ENCODE results near the gene MED25.
A peak's percentile ranks its signal among the peaks of the same experiment; 100 is the strongest.

Gene MED25

DNA sequence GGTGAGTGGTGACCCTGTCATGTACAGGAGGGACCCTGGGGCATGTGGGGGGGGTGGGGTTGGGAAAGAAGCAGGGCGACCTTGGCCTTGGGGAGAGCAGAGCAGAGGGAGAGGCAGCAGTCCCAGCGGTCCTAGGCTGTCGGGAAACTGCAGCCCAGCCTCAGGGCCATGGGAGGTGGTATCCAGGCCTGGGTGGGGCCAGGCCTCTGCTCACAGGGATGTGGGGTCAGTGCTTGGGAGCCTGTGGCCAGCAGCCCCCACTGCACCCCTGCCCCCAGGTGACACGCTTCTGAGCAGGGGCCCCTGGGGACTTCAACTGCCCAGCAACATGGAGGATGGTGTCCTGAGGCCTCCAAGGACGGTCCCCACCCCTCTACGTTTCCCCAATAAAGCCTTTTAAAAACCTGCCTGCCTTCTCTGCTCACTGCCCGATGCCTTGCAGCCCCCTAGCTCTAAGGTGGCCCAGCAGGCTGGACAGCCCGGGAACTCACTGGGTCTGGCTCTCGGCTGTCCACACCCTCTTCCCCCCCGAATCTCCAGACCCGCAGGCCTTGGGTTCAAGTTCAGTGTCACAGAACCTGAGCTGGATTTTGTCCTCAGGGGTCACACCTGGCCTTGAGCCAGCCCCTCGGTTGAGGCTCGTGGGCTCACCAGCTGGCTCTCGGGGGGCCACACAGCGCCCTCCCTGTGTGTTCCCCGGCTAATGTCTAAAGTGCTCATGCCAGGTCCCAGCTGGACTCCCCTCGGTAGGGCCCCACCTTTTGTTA lies 42.4 kb downstream of the MED25 start:
- no peak for DNase-seq

DNA sequence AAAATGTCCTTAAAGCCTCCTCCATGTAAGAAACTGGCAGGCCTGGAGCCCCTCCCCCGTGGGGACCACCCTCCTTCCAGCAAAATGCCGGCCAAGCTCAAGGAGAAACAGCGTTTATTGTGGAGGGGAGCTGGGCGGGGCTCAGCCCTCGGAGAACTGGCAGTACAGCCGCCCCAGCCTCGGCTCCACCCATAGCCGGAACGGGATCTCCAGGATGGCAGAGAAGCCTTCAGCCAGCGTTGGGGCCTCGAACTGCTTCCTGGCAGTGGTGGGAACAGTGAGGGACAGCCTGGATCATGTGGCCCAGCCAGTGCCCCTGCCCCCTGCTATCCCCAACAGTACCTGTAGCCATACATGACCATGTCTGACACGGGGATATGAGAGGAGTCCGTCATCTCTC lies 43.0 kb downstream of the MED25 start:
- DNase-seq = no peak

- DNase-seq = no peak
Observed at GRCh38 chr19:49861541-49862378, 43.7 kb downstream of the MED25 start.

- DNase-seq = no peak
Observed at GRCh38 chr19:49862391-49863253, 44.5 kb downstream of the MED25 start.

DNA sequence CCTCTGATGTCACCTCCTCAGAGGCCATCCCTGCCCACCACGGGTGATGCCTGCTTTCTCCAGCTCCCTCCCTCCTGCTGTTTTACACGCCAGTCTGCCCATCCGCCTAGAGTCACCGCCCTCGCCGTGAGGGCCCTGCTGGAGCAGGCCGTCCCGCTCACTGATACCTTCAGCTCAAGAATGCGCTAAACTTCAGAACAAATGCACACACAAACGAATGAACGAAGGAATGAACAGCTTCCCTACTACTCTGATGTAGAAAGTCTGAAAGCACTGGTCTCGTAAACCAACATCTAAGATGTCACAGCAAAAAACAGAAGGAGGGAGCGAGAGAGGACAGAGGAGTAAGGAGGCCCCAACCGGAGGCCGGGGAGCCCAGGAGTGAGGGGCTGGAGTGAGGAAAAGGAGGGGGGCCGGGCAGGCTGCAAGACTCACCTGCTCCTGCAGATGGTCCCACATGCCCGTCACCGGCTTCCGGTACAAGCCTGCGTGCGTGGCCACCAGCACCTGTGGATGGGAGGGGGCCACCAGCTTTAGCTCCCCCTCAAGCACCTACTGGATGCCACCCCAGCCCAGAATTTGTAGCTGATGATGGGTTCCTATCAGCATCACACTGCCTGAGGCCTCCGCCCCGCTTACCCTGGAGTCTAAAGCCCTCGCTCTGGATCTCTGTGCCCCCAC lies 45.3 kb downstream of the MED25 start:
- DNase-seq = no peak

DNA sequence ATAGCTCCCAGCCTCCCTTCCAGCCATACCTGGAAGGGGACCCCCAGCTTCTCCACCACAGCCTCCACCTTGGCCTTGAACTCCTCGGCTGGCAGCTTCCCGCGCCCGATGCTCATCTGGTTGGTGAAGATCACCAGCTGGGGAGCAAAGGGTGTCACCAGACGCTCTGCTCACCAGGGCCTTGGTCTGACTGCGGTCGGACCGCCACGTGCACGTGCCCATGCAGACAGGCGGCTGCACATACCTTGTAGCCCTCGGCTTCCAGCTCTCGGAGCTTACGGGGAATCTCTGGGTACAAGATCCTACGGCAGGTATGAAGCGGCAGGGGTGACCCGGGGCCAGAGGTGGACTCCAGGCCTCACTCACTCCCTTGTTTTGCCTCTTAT lies 45.8 kb downstream of the MED25 start:
- DNase-seq = no peak

DNA sequence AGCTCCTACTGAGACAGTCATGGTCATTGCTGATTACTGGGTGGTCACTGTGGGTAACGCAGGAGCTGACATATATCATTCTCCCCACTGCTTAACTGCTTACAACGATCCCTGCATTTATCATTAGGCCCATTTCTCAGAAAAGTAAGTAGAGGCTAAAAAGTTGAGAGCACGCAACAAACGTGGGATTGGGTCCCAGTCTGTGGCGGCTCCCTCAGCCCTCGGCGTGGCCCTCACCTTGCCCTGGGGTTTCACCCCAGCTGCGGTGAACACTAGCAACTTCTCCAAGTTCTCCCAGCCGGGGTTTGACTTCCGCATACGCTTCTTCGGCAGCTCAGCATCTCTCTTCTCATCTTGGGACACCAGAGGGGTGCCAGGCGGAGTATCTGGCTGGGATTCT lies 46.8 kb downstream of the MED25 start:
- DNase-seq = no peak

GRCh38 chr19:49866933-49867782 lies 49.1 kb downstream of the MED25 start, which contains the start of gene PNKP:
Gene PNKP, minus strand, starts transcription at chr19:49867576. Its CDS starts 372 bp downstream, at chr19:49867204.
- peak; percentile 87 for DNase-seq

- no peak for DNase-seq
Observed at GRCh38 chr19:49869009-49869483, 51.0 kb downstream of the MED25 start.

DNA sequence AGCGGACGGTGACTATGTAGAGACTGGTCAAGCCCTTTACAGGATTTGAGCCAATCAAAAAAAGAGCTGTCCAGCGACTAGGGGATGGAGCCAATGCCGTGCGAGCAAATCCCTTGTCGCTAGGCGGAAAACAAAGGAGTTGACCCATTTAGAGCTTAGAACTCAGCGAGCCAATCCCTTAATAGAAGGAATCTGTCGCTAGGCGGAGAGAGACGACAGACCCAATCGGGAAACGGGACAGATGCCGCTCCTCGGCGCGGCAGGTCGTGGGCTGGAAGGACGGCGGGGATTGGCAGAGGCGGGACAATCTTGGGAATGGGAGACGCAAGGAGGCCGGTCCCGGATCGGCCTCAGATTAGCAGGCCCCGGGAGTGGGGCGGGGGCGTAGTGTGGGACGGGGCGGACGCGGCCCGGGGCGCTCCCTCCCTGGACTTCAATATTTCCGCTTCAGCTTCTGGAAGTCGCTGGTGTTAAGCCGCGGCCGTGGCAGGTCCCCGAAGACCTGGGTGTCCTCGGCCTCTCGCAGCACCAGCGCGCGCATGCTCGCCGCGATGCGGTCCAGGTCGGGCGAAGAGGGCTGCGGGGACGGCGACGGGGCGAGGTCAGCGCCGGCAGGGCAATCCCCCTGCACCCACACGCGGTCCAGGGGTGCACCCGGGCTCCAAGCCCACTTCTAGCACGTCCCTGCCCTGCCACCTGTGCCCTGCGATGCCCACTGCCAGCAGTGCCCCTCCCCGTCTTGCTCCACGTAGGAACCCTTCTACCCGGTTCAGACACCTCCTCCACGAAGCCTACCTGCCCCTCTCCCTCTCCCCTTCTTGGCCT lies 51.6 kb downstream of the MED25 start:
- DNase-seq = peak; percentile 100

GRCh38 chr19:49870309-49870901 lies 52.3 kb downstream of the MED25 start:
- DNase-seq = no peak

DNA sequence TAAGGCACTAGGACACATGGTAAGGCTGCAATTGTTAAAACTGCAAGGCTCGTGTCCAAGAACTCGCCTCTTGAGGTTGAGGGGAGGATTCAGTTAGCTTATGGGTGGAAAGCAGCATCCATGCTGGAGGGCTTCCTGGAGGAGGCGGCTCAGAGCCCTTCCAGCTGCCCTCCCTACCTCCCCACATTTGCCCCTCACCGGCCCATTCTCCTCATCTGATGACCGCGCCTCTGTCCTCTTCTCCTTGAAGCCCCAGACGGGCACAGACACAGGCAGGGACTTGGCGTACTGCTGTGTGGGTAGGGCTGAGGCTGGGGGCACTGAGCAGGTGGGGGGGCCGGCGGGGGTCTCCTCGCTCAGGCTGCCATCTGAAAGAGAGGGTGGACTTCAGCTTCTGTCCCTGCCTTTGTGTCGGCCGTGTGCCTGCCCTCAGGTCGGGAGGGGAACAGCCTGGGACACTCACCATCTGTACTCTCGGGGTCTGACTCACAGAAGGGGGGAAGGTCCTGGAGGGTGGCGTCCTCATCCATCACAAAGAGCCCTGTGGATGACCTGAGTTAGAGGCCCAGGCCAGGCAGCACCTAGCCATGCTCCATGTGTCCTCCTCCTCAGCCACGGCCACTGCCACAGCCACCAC lies 53.4 kb downstream of the MED25 start:
- no peak for DNase-seq

GRCh38 chr19:49872245-49873128 lies 54.4 kb downstream of the MED25 start:
- DNase-seq = no peak

DNA sequence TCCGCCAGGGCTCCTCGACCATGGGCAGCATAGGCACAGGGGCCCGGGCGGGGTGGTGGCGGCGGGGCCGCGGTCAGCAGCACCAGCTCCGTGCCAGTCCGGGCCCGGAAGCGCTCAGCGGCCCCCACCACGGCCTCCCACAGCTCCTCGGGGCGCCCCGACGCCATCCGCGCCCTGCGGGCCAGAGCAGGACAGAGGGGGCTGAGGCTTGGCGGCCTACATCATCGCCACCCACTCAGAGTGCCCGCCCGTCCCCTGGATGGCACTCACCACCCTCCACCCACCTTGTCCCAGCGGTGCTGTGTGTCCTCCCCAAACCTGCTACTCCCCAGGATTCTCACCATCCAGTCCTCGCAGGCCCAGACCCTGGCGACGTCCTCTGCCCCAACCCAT lies 55.0 kb downstream of the MED25 start:
- no peak for DNase-seq

DNA sequence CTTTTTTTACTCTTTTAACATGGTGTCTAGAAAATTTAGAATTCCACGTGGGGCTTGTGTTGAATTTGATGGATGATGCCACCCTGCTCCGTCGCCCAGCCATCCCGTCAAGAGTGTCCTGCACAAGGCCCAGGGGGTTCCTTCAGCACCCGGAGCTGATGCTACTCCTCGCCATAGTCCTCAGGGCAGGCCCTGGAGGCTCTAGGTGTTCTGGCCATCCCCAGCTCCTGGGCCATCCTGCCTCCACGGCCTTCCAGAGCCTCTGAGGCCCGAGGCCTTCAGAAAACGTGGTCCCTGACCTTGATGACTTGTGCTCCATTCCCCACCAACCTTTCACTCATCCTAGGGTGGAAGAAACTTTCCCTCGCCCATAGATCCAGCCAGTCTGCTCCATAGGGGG lies 55.7 kb downstream of the MED25 start:
- no peak for DNase-seq

- no peak for DNase-seq
Observed at GRCh38 chr19:49874503-49875157, 56.5 kb downstream of the MED25 start.

GRCh38 chr19:49875177-49875576 lies 57.1 kb downstream of the MED25 start:
- DNase-seq = no peak

DNA sequence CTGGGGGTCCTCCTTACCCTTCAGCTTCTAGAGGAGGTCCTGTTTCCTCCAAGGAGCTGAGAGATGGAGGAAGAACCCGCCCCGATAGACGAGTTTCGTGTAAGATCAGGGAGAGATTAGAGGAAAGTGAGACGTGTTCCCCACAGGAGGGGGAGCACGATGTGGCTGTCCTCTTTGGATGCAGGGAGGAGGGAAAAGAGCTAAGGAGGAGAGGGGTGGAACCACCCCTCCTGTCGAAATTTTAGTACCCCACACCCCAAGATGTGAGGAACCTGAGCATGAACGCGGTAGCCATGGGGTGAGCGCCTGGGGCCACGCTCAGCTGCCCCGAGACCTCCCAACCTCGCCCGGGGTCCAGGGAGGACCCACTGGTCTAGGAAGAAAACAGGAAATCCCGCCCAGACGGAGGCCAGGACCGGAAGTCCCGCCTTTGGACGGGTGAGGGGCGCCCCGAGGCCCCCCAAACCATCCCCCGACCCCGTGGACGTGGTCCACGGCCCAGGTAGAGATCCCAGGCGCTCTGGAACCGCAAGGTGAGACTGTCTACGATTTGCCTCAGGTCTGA lies 57.9 kb downstream of the MED25 start:
- DNase-seq = peak; percentile 8
